ENCODE data around the gene DDX41. TPM values are rescaled to one million over a fixed set of nuclear protein-coding genes. Genes with fewer than 3 reads are reported as not detected.

DDX41 gene
- total and polyA plus RNA-seq, 12 donors = 19.7 to 55.7 (median 30.4) TPM

DNA sequence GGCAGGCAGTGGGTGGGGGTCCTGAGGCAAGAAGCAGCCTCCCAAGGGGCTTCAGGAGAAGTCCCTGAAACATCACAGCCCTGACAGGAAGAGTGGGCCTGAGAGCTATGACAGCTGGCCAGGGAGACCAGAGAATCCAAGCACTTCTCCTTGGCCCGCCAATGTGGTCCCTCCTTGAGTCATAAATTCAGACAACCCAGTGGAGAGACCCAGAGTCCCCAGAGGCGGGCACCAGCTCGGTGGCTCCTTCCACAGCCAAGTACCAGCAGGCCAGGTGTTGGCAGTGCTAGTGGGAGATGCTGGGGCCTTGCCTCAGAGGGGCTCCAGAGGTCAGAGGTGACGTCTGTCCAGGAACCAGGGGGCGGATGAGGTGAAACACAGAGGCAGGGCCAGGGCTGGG lies 5.6 kb downstream of the DDX41 start:
- H3K27me3 ChIP-seq = no peaks in the 10 kb centered on the region
- intact Hi-C loops (cut with DNase I) = no loop called here
- TF ChIP-seq, protein P1, sequence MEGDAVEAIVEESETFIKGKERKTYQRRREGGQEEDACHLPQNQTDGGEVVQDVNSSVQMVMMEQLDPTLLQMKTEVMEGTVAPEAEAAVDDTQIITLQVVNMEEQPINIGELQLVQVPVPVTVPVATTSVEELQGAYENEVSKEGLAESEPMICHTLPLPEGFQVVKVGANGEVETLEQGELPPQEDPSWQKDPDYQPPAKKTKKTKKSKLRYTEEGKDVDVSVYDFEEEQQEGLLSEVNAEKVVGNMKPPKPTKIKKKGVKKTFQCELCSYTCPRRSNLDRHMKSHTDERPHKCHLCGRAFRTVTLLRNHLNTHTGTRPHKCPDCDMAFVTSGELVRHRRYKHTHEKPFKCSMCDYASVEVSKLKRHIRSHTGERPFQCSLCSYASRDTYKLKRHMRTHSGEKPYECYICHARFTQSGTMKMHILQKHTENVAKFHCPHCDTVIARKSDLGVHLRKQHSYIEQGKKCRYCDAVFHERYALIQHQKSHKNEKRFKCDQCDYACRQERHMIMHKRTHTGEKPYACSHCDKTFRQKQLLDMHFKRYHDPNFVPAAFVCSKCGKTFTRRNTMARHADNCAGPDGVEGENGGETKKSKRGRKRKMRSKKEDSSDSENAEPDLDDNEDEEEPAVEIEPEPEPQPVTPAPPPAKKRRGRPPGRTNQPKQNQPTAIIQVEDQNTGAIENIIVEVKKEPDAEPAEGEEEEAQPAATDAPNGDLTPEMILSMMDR (IDR thresholded peaks at IDR 0.05) = no peak
- peaks cover 0 to 74% (median 35%) of the 10 kb centered on the region in 9 donors for H3K36me3 ChIP-seq
- H3K27ac ChIP-seq = peak overlapping the region in 2 of 10 donors; percentile 52 to 97
- H3K4me1 ChIP-seq = peaks cover 5 to 49% (median 14%) of the 10 kb centered on the region in 9 donors
- no peak for DNase-seq
- no peak for ATAC-seq
- H3K9me3 ChIP-seq = no peaks in the 10 kb centered on the region
- no peak overlapping the region for H3K4me3 ChIP-seq
- WGBS, 2 donors = 88 to 93% methylated on average over 5 of the region's 5 CpGs

- peak in 1 of 8 donors; percentile 16 for ATAC-seq
- Histone ChIP-seq H3K4me3 (peak overlapping the region in 1 of 10 donors; percentile 70), H3K36me3 (peaks cover 0 to 76% (median 35%) of the 10 kb centered on the region in 9 donors), H3K27ac (peak overlapping the region in 2 of 10 donors; percentile 66 to 97), H3K27me3 (no peaks in the 10 kb centered on the region), H3K4me1 (peaks cover 2 to 44% (median 8%) of the 10 kb centered on the region in 9 donors), H3K9me3 (no peaks in the 10 kb centered on the region)
- no peak for DNase-seq
- WGBS, 2 donors = 89 to 90% methylated on average over 15 of the region's 15 CpGs
- TF ChIP-seq, protein P1 (IDR thresholded peaks at IDR 0.05) = no peak
- intact Hi-C loops (cut with DNase I) = no loop called here
These were observed 6.2 kb downstream of the DDX41 start for GRCh38 chr5:177510567-177511053.

DNA sequence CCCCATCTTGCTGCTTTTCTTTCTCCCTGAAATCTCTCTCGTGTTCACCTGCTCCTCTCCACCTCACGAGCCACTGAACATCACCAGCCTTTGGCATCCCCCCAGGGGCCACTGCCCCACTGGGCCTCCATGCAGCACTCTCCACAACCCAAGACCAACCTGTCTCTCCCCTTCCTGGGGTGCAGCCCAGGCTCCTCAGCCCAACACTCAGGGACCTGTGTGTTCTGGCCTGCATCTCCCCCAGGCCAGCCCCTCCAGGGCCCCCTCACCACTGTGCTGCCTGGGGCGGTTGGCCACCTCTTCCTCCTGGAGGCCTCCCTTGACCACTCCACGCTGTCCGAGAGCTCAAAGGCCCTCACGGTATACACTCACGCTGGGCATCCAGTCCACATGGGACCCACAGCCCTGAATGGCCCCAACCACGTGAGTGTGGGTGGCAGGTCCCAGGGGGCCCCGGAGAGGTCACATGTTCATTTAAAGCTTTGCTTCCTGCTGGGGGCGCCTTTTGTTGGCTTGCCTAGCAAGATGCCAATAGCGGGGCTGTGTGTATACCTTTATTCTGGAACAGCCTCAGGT lies 6.7 kb downstream of the DDX41 start:
- peak overlapping the region in 3 of 10 donors; percentile 31 to 70 (median 35) for H3K4me3 ChIP-seq
- no peak for DNase-seq
- peak overlapping the region in 5 of 10 donors; percentile 35 to 97 (median 57) for H3K27ac ChIP-seq
- H3K36me3 ChIP-seq = peaks cover 0 to 76% (median 35%) of the 10 kb centered on the region in 9 donors
- no peaks in the 10 kb centered on the region for H3K27me3 ChIP-seq
- TF ChIP-seq, protein P1 (IDR thresholded peaks at IDR 0.05) = no peak
- intact Hi-C loops (cut with DNase I) = loop anchor here in 1 of 10 donors (10.0 kb wide), 1 partner anchor 195 kb away; the partner anchor contains the start of gene MXD3
- peaks cover 0 to 39% (median 3%) of the 10 kb centered on the region in 9 donors for H3K4me1 ChIP-seq
- ATAC-seq = no peak
- no peaks in the 10 kb centered on the region for H3K9me3 ChIP-seq
- WGBS, 2 donors = 73 to 75% methylated on average over 11 of the region's 11 CpGs

GRCh38 chr5:177509381-177509951 lies 7.3 kb downstream of the DDX41 start, which contains the start of gene DOK3:
Gene DOK3, minus strand, starts transcription at chr5:177509826. Its CDS starts 286 bp downstream, at chr5:177509540.
- Histone ChIP-seq H3K9me3 (no peaks in the 10 kb centered on the region), H3K27ac (peak within 1 kb of the TSS in 8 of 10 donors; percentile 20 to 97 (median 58)), H3K4me3 (peak within 1 kb of the TSS in 9 of 10 donors; percentile 8 to 70 (median 35)), H3K36me3 (peaks cover 0 to 76% (median 29%) of the 10 kb centered on the region in 9 donors), H3K4me1 (peaks cover 0 to 35% (median 0%) of the 10 kb centered on the region in 9 donors), H3K27me3 (no peaks in the 10 kb centered on the region)
- TF ChIP-seq, protein P1 (IDR thresholded peaks at IDR 0.05) = no peak
- peak; percentile 34 to 74 (median 52) for ATAC-seq
- intact Hi-C loops (cut with DNase I) = loop anchor here in 1 of 10 donors (10.0 kb wide), 1 partner anchor 195 kb away; the partner anchor contains the start of gene MXD3
- peak; percentile 42 to 50 for DNase-seq
- WGBS, 2 donors = 34 to 43% methylated on average over 20 of the region's 20 CpGs
